SK-N-SH (cell line): Measurements from ENCODE around the gene CCNK.

Experiments used
- EP300 ChIP-seq, 2 experiments: IDR thresholded peaks; 2 replicates each; pipeline versions ENCODE4 v1.4.0 to v1.6.1; 2012; ENCODE audit warnings: borderline replicate concordance in 1 of 2, low read depth in 1 of 2, low read length in 1 of 2
- EZH2phosphoT487 ChIP-seq: fragments of 200-600 bp; sonication (generic); IDR thresholded peaks from 2 replicates; pipeline ENCODE4 v1.6.1; 2017; ENCODE audit warnings: low read depth, mixed run types, mild to moderate bottlenecking, antibody characterized with exemption, moderate library complexity, borderline replicate concordance
- POLR2AphosphoS5 ChIP-seq: IDR thresholded peaks from 2 replicates; pipeline ENCODE4 v1.6.1; 2012; ENCODE audit warnings: low read depth, low read length
- TF ChIP-seq, protein P1 (sequence below): fragments of 200-600 bp; sonication (generic); IDR thresholded peaks from 2 replicates; pipeline ENCODE4 v1.6.1; 2017; ENCODE audit warnings: antibody characterized with exemption, mild to moderate bottlenecking, moderate library complexity

DNA sequence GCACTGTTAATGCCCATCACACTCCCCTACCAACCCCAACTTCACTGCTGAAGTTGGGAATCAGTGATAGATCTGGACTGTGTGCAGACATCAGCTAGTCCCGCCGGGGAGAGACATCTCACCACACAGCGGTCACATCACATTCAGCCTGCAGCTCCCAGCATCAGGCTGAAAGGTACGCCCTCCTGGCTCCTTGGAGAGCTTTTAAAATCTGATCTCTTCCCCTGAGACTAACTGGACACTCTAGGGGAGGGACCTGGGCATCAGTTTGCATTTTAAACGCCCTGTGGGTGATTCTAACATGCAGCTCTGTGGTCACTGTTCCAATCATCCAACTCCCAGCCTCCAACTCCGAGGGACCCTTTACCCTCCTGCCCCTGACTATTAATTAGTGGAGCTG is 64.4 kb downstream of the CCNK start:
- no peak for TF ChIP-seq EZH2phosphoT487
- TF ChIP-seq, protein P1, sequence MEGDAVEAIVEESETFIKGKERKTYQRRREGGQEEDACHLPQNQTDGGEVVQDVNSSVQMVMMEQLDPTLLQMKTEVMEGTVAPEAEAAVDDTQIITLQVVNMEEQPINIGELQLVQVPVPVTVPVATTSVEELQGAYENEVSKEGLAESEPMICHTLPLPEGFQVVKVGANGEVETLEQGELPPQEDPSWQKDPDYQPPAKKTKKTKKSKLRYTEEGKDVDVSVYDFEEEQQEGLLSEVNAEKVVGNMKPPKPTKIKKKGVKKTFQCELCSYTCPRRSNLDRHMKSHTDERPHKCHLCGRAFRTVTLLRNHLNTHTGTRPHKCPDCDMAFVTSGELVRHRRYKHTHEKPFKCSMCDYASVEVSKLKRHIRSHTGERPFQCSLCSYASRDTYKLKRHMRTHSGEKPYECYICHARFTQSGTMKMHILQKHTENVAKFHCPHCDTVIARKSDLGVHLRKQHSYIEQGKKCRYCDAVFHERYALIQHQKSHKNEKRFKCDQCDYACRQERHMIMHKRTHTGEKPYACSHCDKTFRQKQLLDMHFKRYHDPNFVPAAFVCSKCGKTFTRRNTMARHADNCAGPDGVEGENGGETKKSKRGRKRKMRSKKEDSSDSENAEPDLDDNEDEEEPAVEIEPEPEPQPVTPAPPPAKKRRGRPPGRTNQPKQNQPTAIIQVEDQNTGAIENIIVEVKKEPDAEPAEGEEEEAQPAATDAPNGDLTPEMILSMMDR, result no peak
- TF ChIP-seq EP300 (IDR thresholded peaks at IDR 0.05; ENCODE audit: borderline replicate concordance in 1 of 2, low read depth in 1 of 2, low read length in 1 of 2), result no peak
- TF ChIP-seq POLR2AphosphoS5, result no peak
